ENCODE data around the gene C1QTNF1. TPM values are rescaled to one million over a fixed set of nuclear protein-coding genes. Genes with fewer than 3 reads are reported as not detected.

The C1QTNF1 gene
- total and polyA plus RNA-seq, 9 of the 15 experiments (the other 6 are each of a cell fraction or from before 2014, with no cell fraction given) = 0.09 TPM; not detected in 8

DNA sequence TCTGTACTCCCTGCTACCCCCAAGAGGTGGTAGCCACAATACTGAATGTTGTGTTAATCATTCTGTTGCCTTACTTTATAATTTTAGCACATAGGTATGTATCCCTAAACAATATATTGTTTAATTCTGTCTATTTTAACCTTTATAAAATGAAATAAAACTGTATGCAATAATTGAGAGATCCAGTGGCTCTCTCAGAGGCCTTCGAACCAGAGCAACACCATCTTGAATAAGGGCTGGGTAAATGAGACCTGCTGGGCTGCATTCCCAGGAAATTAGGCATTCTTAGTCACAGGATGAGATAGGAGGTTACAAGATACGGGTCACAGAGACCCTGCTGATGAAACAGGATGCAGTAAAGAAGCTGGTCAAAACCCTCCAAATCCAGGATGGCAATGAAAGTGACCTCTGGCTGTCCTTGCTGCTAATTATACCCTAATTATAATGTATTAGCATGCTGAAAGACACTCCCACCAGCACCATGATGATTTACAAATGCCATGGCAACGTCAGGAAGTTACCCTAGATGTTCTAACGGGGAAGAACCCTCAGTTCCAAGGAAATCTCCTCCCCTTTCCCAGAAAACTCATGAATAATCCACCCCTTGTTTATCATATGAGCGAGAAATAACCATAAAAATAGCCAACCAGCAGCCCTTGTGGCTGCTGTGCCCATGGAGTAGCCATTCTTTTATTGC lies 12.4 kb upstream of the C1QTNF1 start (continued):
- TF ChIP-seq, protein P1, sequence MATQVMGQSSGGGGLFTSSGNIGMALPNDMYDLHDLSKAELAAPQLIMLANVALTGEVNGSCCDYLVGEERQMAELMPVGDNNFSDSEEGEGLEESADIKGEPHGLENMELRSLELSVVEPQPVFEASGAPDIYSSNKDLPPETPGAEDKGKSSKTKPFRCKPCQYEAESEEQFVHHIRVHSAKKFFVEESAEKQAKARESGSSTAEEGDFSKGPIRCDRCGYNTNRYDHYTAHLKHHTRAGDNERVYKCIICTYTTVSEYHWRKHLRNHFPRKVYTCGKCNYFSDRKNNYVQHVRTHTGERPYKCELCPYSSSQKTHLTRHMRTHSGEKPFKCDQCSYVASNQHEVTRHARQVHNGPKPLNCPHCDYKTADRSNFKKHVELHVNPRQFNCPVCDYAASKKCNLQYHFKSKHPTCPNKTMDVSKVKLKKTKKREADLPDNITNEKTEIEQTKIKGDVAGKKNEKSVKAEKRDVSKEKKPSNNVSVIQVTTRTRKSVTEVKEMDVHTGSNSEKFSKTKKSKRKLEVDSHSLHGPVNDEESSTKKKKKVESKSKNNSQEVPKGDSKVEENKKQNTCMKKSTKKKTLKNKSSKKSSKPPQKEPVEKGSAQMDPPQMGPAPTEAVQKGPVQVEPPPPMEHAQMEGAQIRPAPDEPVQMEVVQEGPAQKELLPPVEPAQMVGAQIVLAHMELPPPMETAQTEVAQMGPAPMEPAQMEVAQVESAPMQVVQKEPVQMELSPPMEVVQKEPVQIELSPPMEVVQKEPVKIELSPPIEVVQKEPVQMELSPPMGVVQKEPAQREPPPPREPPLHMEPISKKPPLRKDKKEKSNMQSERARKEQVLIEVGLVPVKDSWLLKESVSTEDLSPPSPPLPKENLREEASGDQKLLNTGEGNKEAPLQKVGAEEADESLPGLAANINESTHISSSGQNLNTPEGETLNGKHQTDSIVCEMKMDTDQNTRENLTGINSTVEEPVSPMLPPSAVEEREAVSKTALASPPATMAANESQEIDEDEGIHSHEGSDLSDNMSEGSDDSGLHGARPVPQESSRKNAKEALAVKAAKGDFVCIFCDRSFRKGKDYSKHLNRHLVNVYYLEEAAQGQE (IDR thresholded peaks at IDR 0.05; ENCODE audit: borderline replicate concordance) = no peak
- TF ChIP-seq, protein P1 (CRISPR knock-in tag; IDR thresholded peaks at IDR 0.05; ENCODE audit: low read depth) = peak; percentile 85; the same call in 1 of the 2 replicates
- TF ChIP-seq RBM34 (IDR thresholded peaks at IDR 0.05; ENCODE audit: borderline replicate concordance, insufficient read depth, low read length) (no peak), SUPT5H (IDR thresholded peaks at IDR 0.05) (no peak), ZNF444 (CRISPR knock-in tag; IDR thresholded peaks at IDR 0.05) (peak; percentile 90), ZNF165 (CRISPR knock-in tag; IDR thresholded peaks at IDR 0.05; ENCODE audit: borderline replicate concordance) (peak; percentile 96), ZC3H8 (IDR thresholded peaks at IDR 0.05) (no peak), PHB2 (IDR thresholded peaks at IDR 0.05; ENCODE audit: low read depth) (no peak), TAF7 (tag; IDR thresholded peaks at IDR 0.05) (peak; percentile 91)
- TF ChIP-seq, protein P2, sequence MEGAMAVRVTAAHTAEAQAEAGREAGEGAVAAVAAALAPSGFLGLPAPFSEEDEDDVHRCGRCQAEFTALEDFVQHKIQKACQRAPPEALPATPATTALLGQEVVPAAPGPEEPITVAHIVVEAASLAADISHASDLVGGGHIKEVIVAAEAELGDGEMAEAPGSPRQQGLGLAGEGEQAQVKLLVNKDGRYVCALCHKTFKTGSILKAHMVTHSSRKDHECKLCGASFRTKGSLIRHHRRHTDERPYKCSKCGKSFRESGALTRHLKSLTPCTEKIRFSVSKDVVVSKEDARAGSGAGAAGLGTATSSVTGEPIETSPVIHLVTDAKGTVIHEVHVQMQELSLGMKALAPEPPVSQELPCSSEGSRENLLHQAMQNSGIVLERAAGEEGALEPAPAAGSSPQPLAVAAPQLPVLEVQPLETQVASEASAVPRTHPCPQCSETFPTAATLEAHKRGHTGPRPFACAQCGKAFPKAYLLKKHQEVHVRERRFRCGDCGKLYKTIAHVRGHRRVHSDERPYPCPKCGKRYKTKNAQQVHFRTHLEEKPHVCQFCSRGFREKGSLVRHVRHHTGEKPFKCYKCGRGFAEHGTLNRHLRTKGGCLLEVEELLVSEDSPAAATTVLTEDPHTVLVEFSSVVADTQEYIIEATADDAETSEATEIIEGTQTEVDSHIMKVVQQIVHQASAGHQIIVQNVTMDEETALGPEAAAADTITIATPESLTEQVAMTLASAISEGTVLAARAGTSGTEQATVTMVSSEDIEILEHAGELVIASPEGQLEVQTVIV (CRISPR knock-in tag; IDR thresholded peaks at IDR 0.05; ENCODE audit: borderline replicate concordance) = peak; percentile 84
- TF ChIP-seq, protein P3, sequence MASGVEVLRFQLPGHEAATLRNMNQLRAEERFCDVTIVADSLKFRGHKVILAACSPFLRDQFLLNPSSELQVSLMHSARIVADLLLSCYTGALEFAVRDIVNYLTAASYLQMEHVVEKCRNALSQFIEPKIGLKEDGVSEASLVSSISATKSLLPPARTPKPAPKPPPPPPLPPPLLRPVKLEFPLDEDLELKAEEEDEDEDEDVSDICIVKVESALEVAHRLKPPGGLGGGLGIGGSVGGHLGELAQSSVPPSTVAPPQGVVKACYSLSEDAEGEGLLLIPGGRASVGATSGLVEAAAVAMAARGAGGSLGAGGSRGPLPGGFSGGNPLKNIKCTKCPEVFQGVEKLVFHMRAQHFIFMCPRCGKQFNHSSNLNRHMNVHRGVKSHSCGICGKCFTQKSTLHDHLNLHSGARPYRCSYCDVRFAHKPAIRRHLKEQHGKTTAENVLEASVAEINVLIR (CRISPR knock-in tag; IDR thresholded peaks at IDR 0.05) = peak; percentile 87
- TF ChIP-seq, protein P4, sequence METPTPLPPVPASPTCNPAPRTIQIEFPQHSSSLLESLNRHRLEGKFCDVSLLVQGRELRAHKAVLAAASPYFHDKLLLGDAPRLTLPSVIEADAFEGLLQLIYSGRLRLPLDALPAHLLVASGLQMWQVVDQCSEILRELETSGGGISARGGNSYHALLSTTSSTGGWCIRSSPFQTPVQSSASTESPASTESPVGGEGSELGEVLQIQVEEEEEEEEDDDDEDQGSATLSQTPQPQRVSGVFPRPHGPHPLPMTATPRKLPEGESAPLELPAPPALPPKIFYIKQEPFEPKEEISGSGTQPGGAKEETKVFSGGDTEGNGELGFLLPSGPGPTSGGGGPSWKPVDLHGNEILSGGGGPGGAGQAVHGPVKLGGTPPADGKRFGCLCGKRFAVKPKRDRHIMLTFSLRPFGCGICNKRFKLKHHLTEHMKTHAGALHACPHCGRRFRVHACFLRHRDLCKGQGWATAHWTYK (CRISPR knock-in tag; IDR thresholded peaks at IDR 0.05) = peak; percentile 99
- TF ChIP-seq, protein P5, sequence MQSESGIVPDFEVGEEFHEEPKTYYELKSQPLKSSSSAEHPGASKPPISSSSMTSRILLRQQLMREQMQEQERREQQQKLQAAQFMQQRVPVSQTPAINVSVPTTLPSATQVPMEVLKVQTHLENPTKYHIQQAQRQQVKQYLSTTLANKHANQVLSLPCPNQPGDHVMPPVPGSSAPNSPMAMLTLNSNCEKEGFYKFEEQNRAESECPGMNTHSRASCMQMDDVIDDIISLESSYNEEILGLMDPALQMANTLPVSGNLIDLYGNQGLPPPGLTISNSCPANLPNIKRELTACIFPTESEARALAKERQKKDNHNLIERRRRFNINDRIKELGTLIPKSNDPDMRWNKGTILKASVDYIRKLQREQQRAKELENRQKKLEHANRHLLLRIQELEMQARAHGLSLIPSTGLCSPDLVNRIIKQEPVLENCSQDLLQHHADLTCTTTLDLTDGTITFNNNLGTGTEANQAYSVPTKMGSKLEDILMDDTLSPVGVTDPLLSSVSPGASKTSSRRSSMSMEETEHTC (IDR thresholded peaks at IDR 0.05) = no peak

All from K562 (cell line).